Epidermal melanocyte (primary cell): ENCODE measurements around the gene GRAMD1A.

Experiments
- DNase-seq: peaks from one replicate; pipeline ENCODE4 v3.0.0; 2011; ENCODE audit warnings: low spot score; ENCODE audit not compliant: insufficient read length

GRAMD1A gene

DNA sequence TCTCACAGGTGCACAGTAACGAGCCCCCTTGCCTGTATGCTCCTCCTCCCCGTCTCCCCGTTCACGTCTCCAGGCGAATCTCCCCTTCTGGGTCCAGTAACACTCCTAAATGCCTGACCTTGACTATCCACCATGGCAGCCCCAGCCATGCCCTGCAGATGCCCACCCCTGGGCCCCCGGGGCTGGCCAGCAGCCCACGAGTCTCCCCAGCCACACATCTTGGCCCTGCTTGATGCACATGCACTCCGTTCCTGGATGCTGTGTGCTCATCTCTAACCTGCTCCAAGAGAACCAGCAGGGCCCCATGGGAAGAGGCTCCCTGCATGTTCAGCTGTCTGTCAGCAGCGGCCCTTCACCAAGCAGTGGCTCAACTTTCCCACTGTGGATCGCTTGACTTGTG lies 73.4 kb downstream of the GRAMD1A start:
- DNase-seq = no peak

DNA sequence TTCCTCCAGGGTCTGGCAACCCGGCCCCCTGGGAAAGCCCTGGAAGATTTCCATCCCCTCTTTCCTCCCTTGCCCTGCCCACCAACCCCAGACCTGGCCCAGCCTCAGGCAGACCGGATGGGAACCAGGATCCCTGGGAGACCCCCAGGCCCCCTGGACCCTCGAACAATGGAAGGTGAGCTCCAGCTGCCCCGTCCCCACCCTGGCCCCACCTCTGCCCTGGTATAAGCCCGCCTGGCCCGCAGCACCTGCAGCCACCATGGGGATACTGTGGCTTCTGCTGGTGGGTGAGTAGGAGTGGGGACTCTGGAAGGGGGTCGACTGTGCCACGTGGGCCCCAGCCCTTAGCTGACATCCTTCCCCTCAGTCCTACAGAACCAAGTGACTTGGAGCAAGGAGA lies 73.8 kb downstream of the GRAMD1A start:
- DNase-seq = no peak

DNA sequence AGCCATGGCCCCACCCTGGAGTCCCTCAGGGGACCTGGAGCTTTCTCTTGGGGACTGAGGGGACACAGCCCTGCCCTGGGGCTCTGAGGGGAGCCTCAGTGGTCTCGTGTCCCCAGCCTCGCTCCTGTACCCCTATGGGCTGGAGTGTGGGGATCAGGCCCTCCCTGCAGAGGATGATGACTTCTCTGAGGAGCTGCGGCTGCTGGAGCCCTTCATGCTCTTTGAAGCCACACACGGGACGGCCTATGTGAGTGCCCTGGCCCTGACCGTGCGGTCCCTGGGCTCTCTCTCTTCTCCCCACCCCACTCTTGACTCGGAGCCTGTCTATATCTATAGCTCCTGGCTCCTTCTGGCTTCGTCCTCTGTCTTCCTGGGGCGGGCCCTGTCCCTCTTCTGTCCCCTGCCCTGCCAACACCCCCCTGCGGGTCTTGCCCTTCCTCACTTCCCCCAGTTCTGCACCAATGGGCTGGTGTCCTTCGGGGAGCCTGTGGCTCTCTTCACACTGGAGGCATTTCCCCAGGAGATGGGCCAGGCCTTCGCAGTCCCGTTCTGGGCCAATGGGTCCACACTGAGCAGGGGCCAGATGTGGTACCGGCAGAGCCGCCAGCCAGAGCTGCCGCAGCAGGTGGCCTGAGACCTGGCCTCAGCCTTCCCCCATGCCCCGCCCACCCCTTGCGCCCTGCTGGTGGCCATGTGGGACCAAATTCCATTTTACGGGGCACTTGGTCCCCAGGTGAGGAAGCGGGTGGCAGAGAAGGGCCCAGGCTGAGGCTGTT lies 74.5 kb downstream of the GRAMD1A start:
- DNase-seq = no peak

DNA sequence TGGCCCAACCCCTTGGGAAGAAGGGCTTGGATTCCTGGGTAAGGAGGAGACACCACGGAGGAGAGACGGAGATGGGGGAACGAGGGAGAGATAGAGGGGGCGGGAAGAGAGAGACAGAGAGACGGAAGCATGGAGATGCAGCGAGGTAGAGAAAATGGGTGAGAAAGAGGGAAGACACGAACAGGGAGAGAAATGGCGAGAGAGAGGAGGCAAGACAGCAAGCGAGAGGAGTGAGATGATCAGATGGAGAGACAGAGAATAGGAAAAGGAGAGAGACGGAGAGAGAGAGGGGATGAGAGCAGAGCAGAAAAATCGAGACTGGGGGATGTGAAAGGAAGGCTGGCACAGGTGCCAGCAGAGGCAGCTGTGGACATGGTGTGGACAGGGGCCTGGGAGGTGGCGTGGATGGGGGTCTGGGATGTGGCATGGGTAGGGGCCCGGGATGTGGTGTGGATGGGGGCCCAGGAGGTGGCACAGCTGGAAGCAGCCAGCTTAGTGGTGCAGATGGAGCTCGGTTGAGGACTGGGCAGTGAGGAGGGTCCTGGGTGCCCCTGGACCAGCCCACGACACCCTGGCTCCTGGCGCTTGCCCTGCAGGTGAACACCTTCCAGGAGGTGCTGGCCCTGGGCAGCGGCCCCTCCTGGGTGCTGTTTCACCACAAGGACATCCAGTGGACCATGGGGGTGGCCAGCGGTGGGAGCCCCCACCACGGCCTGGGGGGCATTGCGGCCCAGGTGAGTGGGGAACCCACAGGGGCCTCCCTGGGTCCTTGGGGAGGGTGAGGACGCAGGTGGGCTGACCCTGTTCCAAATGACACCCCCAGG lies 75.3 kb downstream of the GRAMD1A start:
- DNase-seq = no peak

DNA sequence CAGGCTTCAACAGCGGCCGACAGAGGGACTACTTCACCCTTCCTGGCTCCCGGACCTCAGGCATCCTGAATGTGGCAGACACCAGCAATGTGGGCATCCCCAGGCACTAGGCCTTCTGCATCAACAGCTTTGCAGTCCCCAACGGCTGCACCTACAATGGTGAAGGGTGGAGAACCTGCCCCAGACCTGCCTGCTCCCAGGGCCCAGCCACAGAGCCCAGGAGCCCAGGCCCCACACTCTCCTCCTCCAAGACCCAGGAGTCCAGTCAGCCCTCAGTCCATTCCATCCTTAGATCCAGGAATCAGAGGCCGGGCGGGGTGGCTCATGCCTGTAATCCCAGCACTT lies 75.9 kb downstream of the GRAMD1A start:
- DNase-seq = no peak
